IMR-90 (cell line): ENCODE data around the gene STAC3.
"Not testable (repeated sequence)": the region's sequence is repeated elsewhere in the genome, so short reads cannot be mapped to it uniquely, and the experiment has no call there.

Experiments
- CEBPB ChIP-seq: IDR thresholded peaks from 2 replicates; pipeline ENCODE4 v1.6.1; 2012; ENCODE audit warnings: low read depth, low read length, improper control_type of control experiment
- POLR2A ChIP-seq: IDR thresholded peaks from 2 replicates; pipeline ENCODE4 v1.6.1; 2012; ENCODE audit warnings: mild to moderate bottlenecking, low read depth, low read length
- SMC3 ChIP-seq: fragments of 150-350 bp; IDR thresholded peaks from 2 replicates; pipeline ENCODE4 v1.6.1; 2016; ENCODE audit warnings: low read depth, mild to moderate bottlenecking, antibody characterized with exemption, low read length, moderate library complexity
- USF2 ChIP-seq: fragments of 150-350 bp; IDR thresholded peaks from 2 replicates; pipeline ENCODE4 v1.6.1; 2017; ENCODE audit warnings: mild to moderate bottlenecking, antibody characterized with exemption, low read length, low read depth
- TF ChIP-seq, protein P1 (sequence below): conservative IDR thresholded peaks from 2 replicates; pipeline ENCODE4 v1.5.1; 2012; ENCODE audit warnings: mild to moderate bottlenecking, low read depth, low read length, improper control_type of control experiment

- TF ChIP-seq, protein P1, sequence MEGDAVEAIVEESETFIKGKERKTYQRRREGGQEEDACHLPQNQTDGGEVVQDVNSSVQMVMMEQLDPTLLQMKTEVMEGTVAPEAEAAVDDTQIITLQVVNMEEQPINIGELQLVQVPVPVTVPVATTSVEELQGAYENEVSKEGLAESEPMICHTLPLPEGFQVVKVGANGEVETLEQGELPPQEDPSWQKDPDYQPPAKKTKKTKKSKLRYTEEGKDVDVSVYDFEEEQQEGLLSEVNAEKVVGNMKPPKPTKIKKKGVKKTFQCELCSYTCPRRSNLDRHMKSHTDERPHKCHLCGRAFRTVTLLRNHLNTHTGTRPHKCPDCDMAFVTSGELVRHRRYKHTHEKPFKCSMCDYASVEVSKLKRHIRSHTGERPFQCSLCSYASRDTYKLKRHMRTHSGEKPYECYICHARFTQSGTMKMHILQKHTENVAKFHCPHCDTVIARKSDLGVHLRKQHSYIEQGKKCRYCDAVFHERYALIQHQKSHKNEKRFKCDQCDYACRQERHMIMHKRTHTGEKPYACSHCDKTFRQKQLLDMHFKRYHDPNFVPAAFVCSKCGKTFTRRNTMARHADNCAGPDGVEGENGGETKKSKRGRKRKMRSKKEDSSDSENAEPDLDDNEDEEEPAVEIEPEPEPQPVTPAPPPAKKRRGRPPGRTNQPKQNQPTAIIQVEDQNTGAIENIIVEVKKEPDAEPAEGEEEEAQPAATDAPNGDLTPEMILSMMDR, result not testable (repeated sequence)
- TF ChIP-seq SMC3, POLR2A, USF2: not testable (repeated sequence)
- 0 out of 2 replicates have a peak, but pooled peaks have one; percentile 42 for TF ChIP-seq CEBPB
Measured at GRCh38 chr12:57282073-57282472, 31.1 kb upstream of the STAC3 start.
